Liver (tissue), 3 donors: ENCODE results near the gene SHROOM2.

Experiments
- ATF3 ChIP-seq: IDR thresholded peaks from 2 replicates; pipeline ENCODE4 v1.6.1; 2016; ENCODE audit warnings: antibody characterized with exemption
- CTCF ChIP-seq: fragments of 150-350 bp; IDR thresholded peaks from 2 replicates; pipeline ENCODE4 v1.5.1; 2017; ENCODE audit warnings: improper control_type of control experiment, low read depth, low read length; ENCODE audit not compliant: missing input control
- GABPA ChIP-seq, 2 donors: IDR thresholded peaks in 1 of 2; conservative IDR thresholded peaks in 1 of 2; 2 replicates each; pipeline ENCODE4 v1.6.1; 2016; ENCODE audit warnings: antibody characterized with exemption in 2 of 2, mild to moderate bottlenecking in 1 of 2, moderate library complexity in 1 of 2
- JUND ChIP-seq, 2 donors: IDR thresholded peaks; 2 replicates each; pipeline ENCODE4 v1.6.1; 2016; ENCODE audit warnings: antibody characterized with exemption in 2 of 2
- MAX ChIP-seq: IDR thresholded peaks from 2 replicates; pipeline ENCODE4 v1.6.1; 2016; ENCODE audit warnings: antibody characterized with exemption
- RAD21 ChIP-seq, 2 donors: IDR thresholded peaks; 2 replicates each; pipeline ENCODE4 v1.6.1; 2016; ENCODE audit warnings: antibody characterized with exemption in 2 of 2, mild to moderate bottlenecking in 2 of 2
- REST ChIP-seq: IDR thresholded peaks from 2 replicates; pipeline ENCODE4 v1.6.1; 2016; ENCODE audit warnings: antibody characterized with exemption, mild to moderate bottlenecking
- SP1 ChIP-seq: IDR thresholded peaks from 2 replicates; pipeline ENCODE4 v1.6.1; 2018; ENCODE audit warnings: antibody characterized with exemption, mild to moderate bottlenecking
- TAF1 ChIP-seq: conservative IDR thresholded peaks from 2 replicates; pipeline ENCODE4 v1.6.1; 2016; ENCODE audit warnings: antibody characterized with exemption, mild to moderate bottlenecking
- YY1 ChIP-seq: IDR thresholded peaks from 2 replicates; pipeline ENCODE4 v1.6.1; 2016; ENCODE audit warnings: antibody characterized with exemption, mild to moderate bottlenecking
- donor health status: healthy.
- donor health status: healthy.

GRCh38 chrX:9862525-9862924 is 76.3 kb downstream of the SHROOM2 start:
- TF ChIP-seq RAD21 (IDR thresholded peaks at IDR 0.05) (no peak), CTCF (no peak), JUND (IDR thresholded peaks at IDR 0.05) (no peak), REST (no peak), GABPA (IDR thresholded peaks at IDR 0.05 in 1 of 2, conservative IDR thresholded peaks at IDR 0.05 in 1 of 2) (no peak), TAF1 (no peak), YY1 (no peak), SP1 (no peak), ATF3 (no peak), MAX (no peak)
